ENCODE measurements around the gene CUL2.

- TF ChIP-seq GATA3 (IDR thresholded peaks at IDR 0.05; ENCODE audit: low read depth, low read length), result no peak
- TF ChIP-seq GATA2 (IDR thresholded peaks at IDR 0.05; ENCODE audit: low read depth, low read length), result no peak
Observed at GRCh38 chr10:35097510-35097909, 7.4 kb upstream of the CUL2 start.

Data from SH-SY5Y (cell line).